Measurements from ENCODE around the gene RAB1B.

The RAB1B gene

DNA sequence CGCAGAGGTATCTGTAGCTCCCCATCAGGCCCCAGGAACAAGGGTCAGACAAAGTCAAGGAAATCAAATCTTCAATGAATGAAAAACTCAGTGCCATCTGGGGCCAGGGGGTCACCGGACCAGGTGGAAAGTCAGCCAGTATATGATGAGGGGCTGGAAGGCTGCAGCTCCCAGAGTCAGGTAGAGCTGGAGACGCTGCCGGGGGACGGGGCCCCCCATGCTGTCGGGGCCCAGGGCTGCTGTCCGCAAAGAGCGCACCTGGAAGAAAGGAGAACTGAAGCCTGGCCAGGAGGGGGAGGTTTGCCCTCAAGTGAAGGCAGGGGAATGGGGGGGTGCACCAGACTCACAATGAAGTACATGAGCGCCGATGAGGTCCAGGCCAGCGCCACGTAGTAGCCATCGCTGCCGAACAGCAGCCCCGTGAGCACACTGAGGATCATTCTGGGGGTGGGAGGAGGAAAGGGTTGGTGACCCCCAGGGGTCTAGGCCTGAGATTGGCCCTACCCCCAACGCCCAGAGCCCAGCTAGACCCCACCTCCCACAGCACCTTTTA, 16.2 kb downstream of the RAB1B start:
- DNase-seq (ENCODE audit: low read depth): no peak

GRCh38 chr11:66285250-66285947, 17.0 kb downstream of the RAB1B start:
- no peak for DNase-seq (ENCODE audit: low read depth)

DNA sequence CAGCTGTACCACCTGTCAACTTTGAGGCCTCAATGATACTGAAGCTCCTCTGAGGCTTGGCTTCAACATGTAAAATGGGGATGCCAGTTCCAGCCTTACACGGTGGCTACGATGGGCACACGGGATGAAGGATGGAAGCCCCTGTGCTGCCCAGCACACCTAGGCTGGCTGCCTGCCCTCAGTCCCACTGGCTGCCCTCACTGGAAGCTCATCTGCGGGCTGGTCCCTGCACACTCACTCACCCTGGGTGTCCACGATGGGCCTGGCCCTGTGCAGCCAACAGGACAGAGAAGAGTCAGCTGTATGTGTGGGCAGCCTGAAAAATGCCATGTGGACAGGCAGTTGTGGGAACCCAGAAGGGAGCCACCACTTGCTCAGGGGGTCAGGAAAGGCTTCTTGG, 18.3 kb downstream of the RAB1B start:
- no peak for DNase-seq (ENCODE audit: low read depth)

GRCh38 chr11:66287211-66287888, 18.9 kb downstream of the RAB1B start:
- DNase-seq (ENCODE audit: low read depth): no peak

GRCh38 chr11:66287889-66288670, 19.6 kb downstream of the RAB1B start:
- DNase-seq (ENCODE audit: low read depth): peak; percentile 27

DNA sequence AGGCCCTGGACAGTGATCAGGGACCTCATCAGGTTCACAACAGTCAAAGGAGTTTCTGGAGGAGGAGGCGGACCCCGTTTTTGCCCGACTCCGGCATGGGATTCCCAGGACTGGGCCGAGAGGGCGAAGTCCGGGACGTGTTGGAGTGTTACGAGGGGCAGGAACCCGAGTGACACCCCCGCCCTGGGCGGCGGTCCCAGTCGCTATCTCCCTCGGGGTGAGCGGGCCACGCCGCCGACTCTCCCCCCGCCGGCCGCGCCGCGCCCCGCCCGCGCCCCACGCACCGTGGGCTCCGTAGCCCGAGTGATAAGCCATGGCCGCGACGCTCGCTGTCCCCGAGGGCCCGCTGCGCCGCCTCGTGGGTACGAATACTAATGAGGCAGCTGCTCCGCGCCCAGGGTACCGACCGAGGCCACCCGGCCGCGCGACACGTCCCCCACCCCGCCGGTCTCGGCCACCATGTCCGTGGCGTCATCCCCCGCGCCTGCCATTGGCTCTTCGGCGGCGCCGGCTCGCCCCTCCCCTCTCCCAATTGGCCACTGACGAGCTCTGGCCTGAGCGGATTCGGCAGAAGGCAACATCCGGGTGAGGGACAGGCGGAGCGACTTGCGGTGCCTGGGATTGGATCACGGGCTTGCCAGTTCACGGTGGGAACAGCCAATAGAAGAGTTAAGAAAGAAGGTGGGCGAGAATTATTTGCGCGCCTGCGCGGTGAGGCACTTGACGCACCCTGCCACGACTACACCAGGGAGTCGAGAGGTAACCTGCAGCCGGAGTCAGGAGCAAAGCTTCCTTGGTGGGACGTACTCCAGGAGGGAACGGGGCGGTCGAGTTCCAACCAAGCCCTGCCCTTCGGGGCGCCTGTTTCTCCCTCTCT, 20.5 kb downstream of the RAB1B start, which contains the start of gene YIF1A:
TSS of gene YIF1A (minus strand) at position 473 of the 877 bp plus-strand sequence. CDS start at position 315, 158 bp downstream.
- peak; percentile 100 for DNase-seq (ENCODE audit: low read depth)

- no peak for DNase-seq (ENCODE audit: low read depth)
Measured at GRCh38 chr11:66289548-66290329, 21.3 kb downstream of the RAB1B start.

GRCh38 chr11:66290330-66290621, 21.8 kb downstream of the RAB1B start:
- DNase-seq (ENCODE audit: low read depth): no peak

- DNase-seq (ENCODE audit: low read depth): no peak
Measured at GRCh38 chr11:66291303-66291705, 22.9 kb downstream of the RAB1B start.

DNA sequence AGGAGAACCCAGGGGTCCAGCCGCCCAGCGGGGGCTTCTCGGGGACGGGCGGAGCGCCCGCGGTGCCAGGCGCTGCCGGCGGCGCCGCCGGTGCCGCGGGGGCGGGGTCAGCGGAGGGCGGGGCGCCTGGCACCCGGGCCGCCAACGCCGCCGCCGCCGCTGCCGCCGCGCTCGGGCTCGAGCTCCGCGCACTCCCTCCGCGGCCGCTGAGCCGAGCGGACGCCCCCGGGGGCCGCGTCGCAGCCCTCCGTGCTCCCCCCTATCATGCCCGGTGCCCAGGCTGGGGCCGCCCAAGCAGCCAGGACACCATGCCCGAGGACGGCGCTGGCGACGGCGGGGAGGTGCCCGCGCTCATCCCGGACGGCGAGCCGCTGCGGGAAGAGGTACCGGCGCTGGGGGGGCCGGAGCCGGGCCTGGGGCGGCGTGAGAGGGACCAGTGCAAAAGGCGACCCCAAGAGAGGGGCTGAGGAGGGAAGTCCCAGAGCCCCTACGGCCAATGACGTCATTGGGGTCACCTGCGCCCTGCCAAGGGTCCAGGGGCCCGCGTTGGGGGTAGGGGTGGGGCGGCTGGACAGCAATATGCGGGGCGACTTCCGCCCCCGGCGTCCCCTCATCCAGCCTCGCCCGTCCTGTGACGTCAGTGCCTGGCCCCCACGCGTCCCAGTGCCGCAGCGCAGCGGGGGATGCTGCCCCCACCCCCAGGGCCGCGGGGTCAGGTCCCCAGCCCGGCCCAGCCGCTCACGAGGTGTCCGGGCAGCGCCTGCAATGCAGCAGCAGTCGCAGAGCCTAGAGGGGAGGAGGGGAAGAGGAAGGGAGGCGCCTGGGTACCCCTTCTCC, 23.5 kb downstream of the RAB1B start, which contains the start of gene TMEM151A:
TSS of gene TMEM151A (plus strand) at position 189 of the 837 bp plus-strand sequence. CDS start at position 309, 120 bp downstream.
- DNase-seq (ENCODE audit: low read depth): no peak

DNA sequence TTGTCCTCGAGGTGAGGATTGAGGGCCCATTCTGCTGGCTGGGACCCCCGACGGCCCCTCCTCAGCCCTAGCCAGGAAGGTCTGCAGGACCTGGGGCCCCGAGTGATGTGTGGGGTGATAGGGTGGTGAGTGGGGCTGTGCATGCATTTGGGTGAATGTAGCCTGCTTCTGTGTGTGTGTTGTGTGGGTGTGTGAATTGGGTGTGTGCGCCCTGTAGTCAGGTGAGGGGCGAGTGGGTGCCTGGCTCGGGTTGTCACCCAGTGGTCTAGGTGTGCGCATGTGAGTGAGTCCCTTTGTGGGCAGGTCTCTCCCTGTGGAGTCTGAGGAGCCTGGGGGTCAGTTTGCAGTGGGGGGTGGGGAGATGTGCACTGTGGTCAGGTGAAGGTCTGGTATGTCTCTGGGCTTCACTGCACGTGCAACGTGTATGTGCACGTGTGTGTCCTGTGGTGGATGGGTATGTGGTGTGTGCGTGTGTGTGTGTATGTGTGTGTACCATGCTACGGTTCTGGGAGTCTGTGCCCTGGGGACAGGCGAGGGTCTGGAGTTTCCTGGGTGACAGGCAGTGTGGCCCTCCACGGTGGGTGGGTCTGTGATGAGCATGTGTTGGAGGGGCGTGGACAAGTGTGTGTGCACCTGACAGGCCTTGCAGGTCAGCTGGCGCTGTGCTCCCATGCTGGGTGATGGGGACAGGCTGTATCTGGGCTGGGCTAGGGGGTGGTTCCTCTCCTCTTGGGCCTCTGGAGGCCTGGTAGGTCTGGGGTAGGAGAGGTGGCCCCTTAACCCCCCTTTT, 24.3 kb downstream of the RAB1B start:
- no peak for DNase-seq (ENCODE audit: low read depth)

- no peak for DNase-seq (ENCODE audit: low read depth)
Measured at GRCh38 chr11:66293352-66293751, 24.9 kb downstream of the RAB1B start.

- no peak for DNase-seq (ENCODE audit: low read depth)
Measured at GRCh38 chr11:66293777-66294625, 25.6 kb downstream of the RAB1B start.

DNA sequence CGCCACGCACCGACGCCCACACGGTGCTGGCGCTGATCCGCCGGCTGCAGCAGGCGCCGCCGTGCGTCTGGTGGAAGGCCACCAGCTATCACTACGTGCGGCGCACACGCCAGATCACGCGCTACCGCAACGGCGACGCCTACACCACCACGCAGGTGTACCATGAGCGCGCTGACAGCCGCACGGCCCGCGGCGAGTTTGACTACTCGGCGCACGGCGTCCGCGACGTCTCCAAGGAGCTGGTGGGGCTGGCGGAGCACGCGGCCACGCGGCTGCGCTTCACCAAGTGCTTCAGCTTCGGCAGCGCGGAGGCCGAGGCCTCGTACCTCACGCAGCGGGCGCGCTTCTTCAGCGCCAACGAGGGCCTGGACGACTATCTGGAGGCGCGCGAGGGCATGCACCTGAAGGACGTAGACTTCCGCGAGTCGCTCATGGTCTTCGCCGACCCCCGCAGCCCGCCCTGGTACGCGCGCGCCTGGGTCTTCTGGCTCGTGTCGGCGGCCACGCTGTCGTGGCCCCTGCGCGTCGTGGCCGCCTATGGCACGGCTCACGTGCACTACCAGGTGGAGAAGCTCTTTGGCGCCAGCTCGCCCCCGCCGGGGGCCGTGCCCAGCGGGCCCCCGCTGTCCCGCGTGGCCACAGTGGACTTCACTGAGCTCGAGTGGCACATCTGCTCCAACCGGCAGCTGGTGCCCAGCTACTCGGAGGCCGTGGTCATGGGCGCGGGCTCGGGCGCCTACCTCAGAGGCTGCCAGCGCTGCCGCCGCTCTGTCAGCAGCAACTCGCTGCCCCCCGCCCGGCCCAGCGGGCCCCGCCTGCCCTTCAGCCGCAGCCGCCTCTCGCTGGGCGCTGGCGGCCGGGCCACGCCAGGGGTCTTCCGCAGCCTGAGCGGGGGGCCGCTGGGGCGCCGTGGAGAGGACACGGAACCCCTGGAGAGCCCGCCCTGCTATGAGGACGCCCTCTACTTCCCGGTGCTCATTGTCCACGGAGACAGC, 26.5 kb downstream of the RAB1B start:
- no peak for DNase-seq (ENCODE audit: low read depth)

- DNase-seq (ENCODE audit: low read depth): no peak
Measured at GRCh38 chr11:66297610-66298009, 29.2 kb downstream of the RAB1B start.

- no peak for DNase-seq (ENCODE audit: low read depth)
Measured at GRCh38 chr11:66299186-66299585, 30.7 kb downstream of the RAB1B start.

DNA sequence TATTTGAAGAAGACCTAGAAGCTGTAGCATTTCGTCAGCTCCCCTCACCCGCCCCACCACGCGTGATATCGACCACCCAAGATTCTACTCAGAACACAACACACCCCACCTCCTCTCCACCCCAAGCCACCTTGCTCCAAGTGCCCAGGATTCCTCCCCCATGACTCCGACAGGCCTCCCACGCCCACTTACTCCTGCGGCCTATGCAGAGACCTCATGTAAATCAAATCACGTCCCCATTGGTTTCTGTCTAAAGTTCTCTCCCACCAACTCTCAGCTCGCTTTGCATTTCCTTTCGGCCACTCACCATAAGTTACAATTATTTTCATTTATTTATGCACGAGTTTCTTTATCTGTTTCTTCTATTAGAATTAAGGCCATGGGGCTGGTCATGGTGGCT, 34.2 kb downstream of the RAB1B start:
- DNase-seq (ENCODE audit: low read depth): no peak
